Activated B cell treated with CpG ODN at 0.5 μM for 24 hours (primary cell): Measurements from ENCODE around the gene EMD. TPM values are rescaled to one million over a fixed set of nuclear protein-coding genes. Genes with fewer than 3 reads are reported as not detected.
"Not testable (repeated sequence)": the region's sequence is repeated elsewhere in the genome, so short reads cannot be mapped to it uniquely, and the experiment has no call there.

Experiments
- ATAC-seq: fragments of 200-7000 bp; cut with Tn5 transposase; one replicate; pipeline ENCODE4 v1.10.0; 2021; ENCODE audit warnings: low read depth, mild to moderate bottlenecking, moderate library complexity
- CTCF ChIA-PET: fragments of 350-600 bp; sonication (Branson Sonifier 250); formaldehyde crosslinking; loops from one replicate; lab custom pipeline; 2021; ENCODE audit warnings: antibody characterized with exemption; lab: Charles Lee
- POLR2A ChIA-PET: fragments of 350-600 bp; sonication (Branson Sonifier 250); formaldehyde crosslinking; loops from one replicate; lab custom pipeline; 2021; ENCODE audit warnings: antibody characterized with exemption; lab: Charles Lee
- DNase-seq: peaks from one replicate; pipeline ENCODE4 v3.0.0; 2022
- H3K27ac Mint-ChIP-seq: one replicate; pipeline ENCODE4 v1.8.0; 2020; ENCODE audit warnings: mixed read lengths
- H3K27me3 Mint-ChIP-seq: one replicate; pipeline ENCODE4 v1.8.0; 2021; ENCODE audit warnings: mixed read lengths
- H3K36me3 Mint-ChIP-seq: one replicate; pipeline ENCODE4 v1.8.0; 2021; ENCODE audit warnings: low read depth, mixed read lengths
- H3K4me1 Mint-ChIP-seq: one replicate; pipeline ENCODE4 v1.8.0; 2021; ENCODE audit warnings: mixed read lengths
- H3K4me3 Mint-ChIP-seq: one replicate; pipeline ENCODE4 v1.8.0; 2020; ENCODE audit warnings: mild to moderate bottlenecking, mixed read lengths
- H3K9me3 Mint-ChIP-seq: one replicate; pipeline ENCODE4 v1.8.0; 2020; ENCODE audit warnings: mixed read lengths
- intact Hi-C: fragments of 100-400 bp; cut with micrococcal nuclease; formaldehyde crosslinking; loops from one replicate; pipeline ENCODE4 v1.15.1; 2024
- total RNA-seq: library from RNA; stranded (reverse); gene quantifications from 2 replicates; pipeline ENCODE4 v1.2.3, GENCODE V29; 2022
- TF ChIP-seq, protein P1 (sequence below): fragments of 200-600 bp; IDR thresholded peaks from one replicate; pipeline ENCODE4 v1.8.0; 2022; ENCODE audit warnings: antibody characterized with exemption, mild to moderate bottlenecking

Gene EMD
- total RNA-seq, 1 donor from 2014 or later, result 70.2 TPM

DNA sequence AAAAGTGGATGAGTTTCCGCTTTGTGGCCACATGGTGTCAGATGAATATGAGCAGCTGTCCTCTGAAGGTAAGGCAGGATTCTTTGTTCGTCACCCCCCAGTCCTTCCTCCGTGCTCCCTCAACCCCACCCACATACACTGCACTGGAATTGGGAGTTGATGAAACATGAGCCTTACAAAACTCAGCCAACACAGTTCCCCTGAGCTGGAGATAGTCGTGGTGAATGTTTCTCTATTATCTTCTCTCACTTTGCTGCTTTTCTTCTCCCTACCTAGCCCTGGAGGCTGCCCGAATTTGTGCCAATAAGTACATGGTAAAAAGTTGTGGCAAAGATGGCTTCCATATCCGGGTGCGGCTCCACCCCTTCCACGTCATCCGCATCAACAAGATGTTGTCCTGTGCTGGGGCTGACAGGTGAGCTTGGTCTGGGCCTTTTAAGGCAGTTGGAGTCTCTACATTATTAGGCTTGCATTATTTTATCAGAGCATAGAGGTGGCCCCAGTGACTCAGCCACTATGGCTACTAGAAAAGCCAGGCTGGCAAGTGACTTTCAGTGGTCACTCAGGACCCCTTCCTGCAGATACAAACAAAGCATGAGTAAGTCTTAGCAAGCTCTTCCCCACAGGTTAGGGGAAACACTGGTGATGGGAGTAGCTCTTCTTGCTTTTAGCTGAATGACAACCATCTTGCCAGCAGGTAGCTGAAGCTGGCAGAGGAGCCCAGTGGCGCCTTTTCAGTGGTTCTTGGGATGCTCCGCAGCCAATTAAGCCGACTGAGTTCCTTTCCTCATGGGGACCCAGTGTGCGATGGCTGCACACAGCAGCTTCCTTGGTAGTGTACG lies 20.7 kb downstream of the EMD start:
- TF ChIP-seq, protein P1, sequence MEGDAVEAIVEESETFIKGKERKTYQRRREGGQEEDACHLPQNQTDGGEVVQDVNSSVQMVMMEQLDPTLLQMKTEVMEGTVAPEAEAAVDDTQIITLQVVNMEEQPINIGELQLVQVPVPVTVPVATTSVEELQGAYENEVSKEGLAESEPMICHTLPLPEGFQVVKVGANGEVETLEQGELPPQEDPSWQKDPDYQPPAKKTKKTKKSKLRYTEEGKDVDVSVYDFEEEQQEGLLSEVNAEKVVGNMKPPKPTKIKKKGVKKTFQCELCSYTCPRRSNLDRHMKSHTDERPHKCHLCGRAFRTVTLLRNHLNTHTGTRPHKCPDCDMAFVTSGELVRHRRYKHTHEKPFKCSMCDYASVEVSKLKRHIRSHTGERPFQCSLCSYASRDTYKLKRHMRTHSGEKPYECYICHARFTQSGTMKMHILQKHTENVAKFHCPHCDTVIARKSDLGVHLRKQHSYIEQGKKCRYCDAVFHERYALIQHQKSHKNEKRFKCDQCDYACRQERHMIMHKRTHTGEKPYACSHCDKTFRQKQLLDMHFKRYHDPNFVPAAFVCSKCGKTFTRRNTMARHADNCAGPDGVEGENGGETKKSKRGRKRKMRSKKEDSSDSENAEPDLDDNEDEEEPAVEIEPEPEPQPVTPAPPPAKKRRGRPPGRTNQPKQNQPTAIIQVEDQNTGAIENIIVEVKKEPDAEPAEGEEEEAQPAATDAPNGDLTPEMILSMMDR, result no peak
- H3K27ac Mint-ChIP-seq, result peak overlapping the region; percentile 99
- peaks cover 44% of the 10 kb centered on the region for H3K36me3 Mint-ChIP-seq
- ATAC-seq, result no peak
- intact Hi-C loops, result loop anchor here (5.0 kb wide), 4 partner anchors 38 to 133 kb away; partner anchors contain the start of genes GDI1, LAGE3 and SLC10A3
- peaks cover 26% of the 10 kb centered on the region for H3K4me1 Mint-ChIP-seq
- ChIA-PET POLR2A (interaction anchor here (1.2 to 6.2 kb wide), 13 partner anchors 10 to 142 kb away, joined by 3 to 125 read pairs (median 8); partner anchors contain the start of genes ATP6AP1, DNASE1L1, EMD and PLXNA3), CTCF (interaction anchor here (0.8 to 2.3 kb wide), 3 partner anchors 10 to 127 kb away, joined by 3 to 6 read pairs (median 4); partner anchors contain the start of gene DNASE1L1)
- no peak for DNase-seq
- no peaks in the 10 kb centered on the region for H3K27me3 Mint-ChIP-seq
- H3K4me3 Mint-ChIP-seq, result peak overlapping the region; percentile 97
- H3K9me3 Mint-ChIP-seq, result no peaks in the 10 kb centered on the region

DNA sequence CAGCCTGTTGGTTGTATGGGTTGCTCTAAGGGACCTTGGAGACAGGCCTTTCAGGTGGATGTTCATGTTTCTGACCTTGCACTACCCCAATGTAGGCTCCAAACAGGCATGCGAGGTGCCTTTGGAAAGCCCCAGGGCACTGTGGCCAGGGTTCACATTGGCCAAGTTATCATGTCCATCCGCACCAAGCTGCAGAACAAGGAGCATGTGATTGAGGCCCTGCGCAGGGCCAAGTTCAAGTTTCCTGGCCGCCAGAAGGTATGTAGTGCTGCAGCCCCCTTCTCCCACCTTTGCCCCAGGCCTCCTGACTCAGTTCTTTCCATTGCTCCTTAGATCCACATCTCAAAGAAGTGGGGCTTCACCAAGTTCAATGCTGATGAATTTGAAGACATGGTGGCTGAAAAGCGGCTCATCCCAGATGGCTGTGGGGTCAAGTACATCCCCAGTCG lies 21.3 kb downstream of the EMD start:
- POLR2A ChIA-PET, result interaction anchor here (1.2 to 6.2 kb wide), 5 partner anchors 9 to 58 kb away, joined by 5 to 125 read pairs (median 27); partner anchors contain the start of genes DNASE1L1, EMD, PLXNA3 and TAFAZZIN
- H3K27ac Mint-ChIP-seq, DNase-seq, H3K9me3 Mint-ChIP-seq, ATAC-seq, H3K27me3 Mint-ChIP-seq, intact Hi-C loops: not testable (repeated sequence)
- H3K4me3 Mint-ChIP-seq, result peak overlapping the region; percentile 97
- CTCF ChIA-PET, result interaction anchor here (2.3 kb wide), 1 partner anchor 127 kb away, joined by 6 read pairs; no protein-coding TSS in a partner anchor
- H3K36me3 Mint-ChIP-seq, result peaks cover 44% of the 10 kb centered on the region
- peaks cover 26% of the 10 kb centered on the region for H3K4me1 Mint-ChIP-seq

DNA sequence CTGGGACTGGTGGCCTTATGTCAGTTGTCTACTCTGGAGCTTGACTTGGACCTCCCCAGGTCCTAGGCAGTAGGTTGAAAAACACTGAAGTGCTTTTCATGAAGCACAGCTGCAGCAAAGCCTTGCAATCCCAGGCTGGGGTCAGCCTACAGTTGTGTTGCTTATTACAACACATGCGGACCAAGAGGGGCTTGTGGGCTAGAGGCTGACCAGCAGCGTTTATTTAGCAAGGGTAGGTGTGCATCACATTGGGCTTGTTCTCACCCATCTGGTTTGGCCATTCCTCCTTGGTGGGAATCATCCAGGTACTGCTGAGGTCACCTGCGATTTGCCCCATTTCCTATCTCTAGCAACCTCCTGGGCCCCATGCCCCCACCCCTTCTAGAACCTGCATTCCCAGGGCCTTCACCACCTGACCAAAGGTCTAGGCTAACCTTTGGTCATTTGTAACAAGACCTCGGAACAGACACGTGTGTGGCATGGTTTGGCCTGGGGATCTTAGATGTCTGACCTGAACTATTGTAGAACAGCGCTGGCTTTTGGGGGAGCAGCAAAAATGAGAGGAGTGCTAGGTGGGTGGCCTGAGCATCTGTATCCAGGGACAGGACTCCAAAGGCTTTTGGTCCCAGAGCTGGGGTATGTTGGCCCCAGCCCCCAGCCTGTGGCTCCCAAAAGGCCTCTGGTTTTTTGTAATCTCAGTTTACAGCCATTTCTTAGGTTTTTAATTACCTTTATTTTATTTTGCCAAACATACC lies 22.1 kb downstream of the EMD start:
- no peak for DNase-seq
- Mint-ChIP-seq H3K4me3 (peak overlapping the region; percentile 38), H3K27ac (peak overlapping the region; percentile 61), H3K36me3 (peaks cover 44% of the 10 kb centered on the region), H3K9me3 (no peaks in the 10 kb centered on the region), H3K4me1 (peaks cover 26% of the 10 kb centered on the region), H3K27me3 (no peaks in the 10 kb centered on the region)
- ChIA-PET POLR2A (interaction anchor here (0.5 to 6.2 kb wide), 3 partner anchors 8 to 89 kb away, joined by 5 to 125 read pairs (median 6); partner anchors contain the start of genes DNASE1L1, SLC10A3 and TAFAZZIN), CTCF (interaction anchor here (2.3 kb wide), 1 partner anchor 126 kb away, joined by 6 read pairs; no protein-coding TSS in a partner anchor)
- TF ChIP-seq, protein P1, result no peak
- no peak for ATAC-seq
- intact Hi-C loops, result loop anchor here (1.0 kb wide), 1 partner anchor 8 kb away; the partner anchor contains the start of gene DNASE1L1

DNA sequence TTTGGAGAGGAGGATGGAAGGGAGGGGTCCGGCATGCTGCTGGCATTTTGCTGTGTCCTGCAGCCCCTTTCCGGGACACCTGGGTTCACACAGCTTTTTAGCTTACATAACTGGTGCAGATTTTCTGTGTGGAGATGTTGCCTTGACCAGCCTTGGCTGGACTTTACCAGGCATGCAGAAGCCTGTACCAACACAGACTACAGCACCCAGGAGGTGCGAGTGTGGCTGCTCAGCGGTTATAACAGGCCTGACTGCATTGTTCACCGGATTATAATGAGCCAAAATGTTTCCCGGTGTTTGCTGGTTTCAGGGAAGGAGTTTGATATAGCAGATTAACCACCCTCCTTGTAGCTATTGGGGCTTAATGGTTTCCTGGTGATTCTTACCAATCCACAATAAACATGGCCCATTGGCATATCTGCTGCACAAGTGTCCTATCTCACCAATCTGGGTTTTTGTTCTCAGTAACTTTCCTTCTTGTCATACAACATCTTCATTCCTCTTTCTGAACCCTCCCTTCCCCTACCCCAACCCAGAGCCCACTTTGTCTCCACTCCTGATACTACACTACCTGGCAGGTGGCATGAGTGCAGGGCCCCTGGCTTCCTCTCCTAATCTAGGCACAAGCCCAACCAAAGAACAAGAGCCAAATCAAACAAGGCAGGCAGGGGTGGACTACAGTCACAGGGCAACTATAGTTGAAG lies 23.0 kb downstream of the EMD start:
- Mint-ChIP-seq H3K27me3 (no peaks in the 10 kb centered on the region), H3K9me3 (no peaks in the 10 kb centered on the region), H3K4me1 (peaks cover 23% of the 10 kb centered on the region), H3K27ac (peak overlapping the region; percentile 46), H3K36me3 (peaks cover 44% of the 10 kb centered on the region), H3K4me3 (no peak overlapping the region)
- ATAC-seq, result no peak
- CTCF ChIA-PET, result no interaction called here
- no peak for DNase-seq
- POLR2A ChIA-PET, result interaction anchor here (0.5 to 1.5 kb wide), 2 partner anchors 22 to 88 kb away, joined by 5 to 6 read pairs; partner anchors contain the start of gene SLC10A3
- TF ChIP-seq, protein P1, result no peak
- intact Hi-C loops, result loop anchor here (1.0 kb wide), 1 partner anchor 7 kb away; the partner anchor contains the start of gene DNASE1L1
